H1 (cell line): ENCODE results near the gene TXNDC12. TPM values are rescaled to one million over a fixed set of nuclear protein-coding genes. Genes with fewer than 3 reads are reported as not detected.

Source experiments
- CBX8 ChIP-seq: fragments of 300-800, 300-1000 bp; sonication (generic); IDR thresholded peaks from 2 replicates; pipeline ENCODE4 v1.7.1; 2016; ENCODE audit warnings: low read depth, low read length, borderline replicate concordance
- POU5F1 ChIP-seq: IDR thresholded peaks from 2 replicates; pipeline ENCODE4 v1.6.1; 2011; ENCODE audit warnings: low read depth, mild to moderate bottlenecking, low read length, moderate library complexity
- RFX5 ChIP-seq: IDR thresholded peaks from 2 replicates; pipeline ENCODE4 v1.6.1; 2011; ENCODE audit warnings: low read depth, low read length, improper control_type of control experiment, borderline replicate concordance
- polyA plus RNA-seq, 7 experiments: library from polyadenylated mRNA; depleted of rRNA in 3 of 7; stranded (reverse) in 5 of 7; unstranded in 2 of 7; fragments of >200 nt in 5 of 7; fragments of 200-250 nt in 2 of 7; gene quantifications; 1 replicate in 5 of 7; 2 replicates in 1 of 7; 4 replicates in 1 of 7; pipeline versions ENCODE4 v1.2.1 to v1.2.3, GENCODE V29; 2011 to 2013; ENCODE audit warnings: missing spikeins in 2 of 7, mixed read lengths in 2 of 7
- total RNA-seq: library from RNA; stranded (reverse); fragmentation: NEBNext Ultra II Directional; extraction: Animal tissue kit (Norgen Biotek cat#: 25700); gene quantifications from 2 replicates; pipeline ENCODE4 v1.2.1, GENCODE V29; 2021
- TF ChIP-seq, protein P1 (sequence below): IDR thresholded peaks from 2 replicates; pipeline ENCODE4 v1.6.1; 2011; ENCODE audit warnings: low read depth, mild to moderate bottlenecking, low read length; ENCODE audit not compliant: insufficient read depth

TXNDC12 gene
- total and polyA plus RNA-seq, 2 of the 8 experiments (the other 6 are each of a cell fraction or from before 2014, with no cell fraction given) = 35.2 to 89.8 TPM

DNA sequence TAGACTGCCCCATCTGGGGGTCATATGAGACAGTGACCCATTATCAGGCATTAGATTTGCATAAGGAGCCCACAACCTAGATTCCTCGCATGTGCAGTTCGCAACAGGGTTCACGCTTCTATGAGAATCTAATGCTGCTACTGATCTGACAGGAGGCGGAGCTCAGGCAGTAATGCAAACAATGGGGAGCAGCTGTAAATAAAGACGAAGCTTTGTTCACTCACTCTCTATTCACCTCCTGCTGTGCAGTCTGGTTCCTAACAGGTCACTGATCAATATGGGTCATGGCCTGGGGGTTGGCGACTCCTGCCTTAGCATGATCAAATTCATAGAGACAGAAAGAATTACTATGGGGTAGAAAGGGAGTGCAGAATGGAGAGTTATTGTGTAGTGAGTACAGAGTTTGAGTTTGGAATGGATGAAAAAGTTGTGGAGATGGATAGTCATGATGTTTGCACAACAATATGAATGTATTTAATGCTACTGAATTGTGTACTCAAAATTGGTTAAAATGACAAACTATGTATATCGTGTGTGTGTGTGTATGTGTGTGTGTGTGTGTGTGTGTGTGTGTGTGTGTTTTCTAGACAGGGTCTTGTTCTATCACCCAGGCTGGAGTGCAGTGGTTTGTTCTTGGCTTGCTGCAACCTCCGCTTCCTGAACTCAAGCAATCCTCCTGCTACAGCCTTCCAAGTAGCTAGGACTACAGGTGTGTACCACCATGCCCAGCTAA, 43.3 kb upstream of the TXNDC12 start (continued):
- no peak for TF ChIP-seq RFX5
- TF ChIP-seq, protein P1, sequence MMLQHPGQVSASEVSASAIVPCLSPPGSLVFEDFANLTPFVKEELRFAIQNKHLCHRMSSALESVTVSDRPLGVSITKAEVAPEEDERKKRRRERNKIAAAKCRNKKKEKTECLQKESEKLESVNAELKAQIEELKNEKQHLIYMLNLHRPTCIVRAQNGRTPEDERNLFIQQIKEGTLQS = no peak
- TF ChIP-seq CBX8 = no peak
- no peak for TF ChIP-seq POU5F1
